PC-3 (cell line): ENCODE results near the gene ATXN10. TPM values are rescaled to one million over a fixed set of nuclear protein-coding genes. Genes with fewer than 3 reads are reported as not detected.
A peak's percentile ranks its signal among the peaks of the same experiment; 100 is the strongest.
"Not testable (repeated sequence)": the region's sequence is repeated elsewhere in the genome, so short reads cannot be mapped to it uniquely, and the experiment has no call there.

ENCODE experiments used
- ATAC-seq: fragments of 200-7000 bp; cut with Tn5 transposase; 2 replicates; pipeline ENCODE4 v1.9.1; 2020; ENCODE audit warnings: mild to moderate bottlenecking, moderate library complexity
- BruUV-seq: library from RNA; stranded (reverse); fragments of 400-500 nt; replicated peaks from 2 replicates; lab custom pipeline; 2021; lab: Mats Ljungman, UMichigan
- CTCF ChIA-PET: fragments of 300-600 bp; sonication (Branson Sonifier 250); formaldehyde crosslinking; loops from one replicate; lab custom pipeline; 2022; ENCODE audit warnings: antibody characterized with exemption; lab: Charles Lee
- POLR2A ChIA-PET: fragments of 300-600 bp; sonication (Branson Sonifier 250); formaldehyde crosslinking; loops from one replicate; lab custom pipeline; 2022; ENCODE audit warnings: antibody characterized with exemption; ENCODE audit not compliant: unreplicated experiment; lab: Charles Lee
- DNase-seq: peaks from one replicate; pipeline ENCODE4 v3.0.0-alpha.2; 2015
- H2AFZ ChIP-seq: fragments of 300-600 bp; sonication (generic); 2 replicates; pipeline ENCODE4 v1.6.0; 2016; ENCODE audit warnings: antibody characterized with exemption, low read length
- H3F3A ChIP-seq: fragments of 300-600 bp; sonication (generic); one replicate; pipeline ENCODE4 v1.6.0; 2017; ENCODE audit warnings: antibody characterized with exemption, low read length, control low read depth, mild to moderate bottlenecking; ENCODE audit not compliant: unreplicated experiment
- H3K27ac ChIP-seq: fragments of 300-600 bp; sonication (generic); 2 replicates; pipeline ENCODE4 v1.5.1; 2016; ENCODE audit warnings: mild to moderate bottlenecking, low read length
- H3K27me3 ChIP-seq: fragments of 300-600 bp; sonication (generic); 2 replicates; pipeline ENCODE4 v1.6.1; 2016; ENCODE audit warnings: low read length, mixed read lengths
- H3K36me3 ChIP-seq: fragments of 300-600 bp; sonication (generic); 2 replicates; pipeline ENCODE4 v1.6.1; 2016; ENCODE audit warnings: low read depth, mixed run types, low read length, mixed read lengths
- H3K4me1 ChIP-seq: fragments of 300-600 bp; sonication (generic); 2 replicates; pipeline ENCODE4 v1.5.1; 2016; ENCODE audit warnings: low read length; ENCODE audit not compliant: insufficient read depth
- H3K4me2 ChIP-seq: fragments of 300-600 bp; sonication (generic); 2 replicates; pipeline ENCODE4 v1.6.0; 2016; ENCODE audit warnings: low read length
- H3K4me3 ChIP-seq: fragments of 300-600 bp; sonication (generic); 2 replicates; pipeline ENCODE4 v1.5.1; 2016; ENCODE audit warnings: mild to moderate bottlenecking, low read length, mixed read lengths
- H3K79me2 ChIP-seq: fragments of 300-600 bp; sonication (generic); 2 replicates; pipeline ENCODE4 v1.6.1; 2017; ENCODE audit warnings: low read length, mixed read lengths
- H3K9ac ChIP-seq: fragments of 300-600 bp; sonication (generic); 2 replicates; pipeline ENCODE4 v1.6.0; 2016; ENCODE audit warnings: mild to moderate bottlenecking, low read length
- H3K9me2 ChIP-seq: fragments of 300-600 bp; sonication (generic); replicated peaks from 2 replicates; pipeline ENCODE4 v1.6.1; 2016; ENCODE audit warnings: mixed run types, low read length, mixed read lengths
- H3K9me3 ChIP-seq: fragments of 300-600 bp; sonication (generic); 2 replicates; pipeline ENCODE4 v1.6.1; 2016; ENCODE audit warnings: low read length, mixed read lengths
- H4K20me1 ChIP-seq: fragments of 300-600 bp; sonication (generic); 2 replicates; pipeline ENCODE4 v1.6.1; 2016; ENCODE audit warnings: low read length, mixed read lengths
- CTCF ChIP-seq: fragments of 300-600 bp; sonication (generic); conservative IDR thresholded peaks from 2 replicates; pipeline ENCODE4 v1.5.1; 2017; ENCODE audit warnings: antibody characterized with exemption, low read depth, mild to moderate bottlenecking, low read length
- EZH2 ChIP-seq: fragments of 300-600 bp; sonication (generic); IDR thresholded peaks from one replicate; pipeline ENCODE4 v1.6.1; 2017; ENCODE audit warnings: antibody characterized with exemption, mild to moderate bottlenecking, low read length; ENCODE audit not compliant: unreplicated experiment
- EZH2phosphoT487 ChIP-seq: fragments of 300-600 bp; sonication (generic); IDR thresholded peaks from 2 replicates; pipeline ENCODE4 v1.6.1; 2018; ENCODE audit warnings: mild to moderate bottlenecking, antibody characterized with exemption, low read length, borderline replicate concordance
- intact Hi-C: fragments of 100-400 bp; cut with micrococcal nuclease; formaldehyde crosslinking; loops from 2 replicates; pipeline ENCODE4 v1.9.0; 2023
- total RNA-seq: library from RNA; depleted of rRNA; stranded (reverse); fragments of >200 nt; gene quantifications from 2 replicates; pipeline ENCODE4 v1.2.3, GENCODE V29; 2014

The ATXN10 gene
- total RNA-seq, 1 experiment from 2014 or later, result 40.6 TPM

GRCh38 chr22:45682064-45682463 lies 10.4 kb downstream of the ATXN10 start:
- no peak for ATAC-seq
- peak; percentile 49 for DNase-seq
- BruUV-seq, result no TSS peak
- Histone ChIP-seq H3K4me2 (peak overlapping the region; percentile 76), H3K9me3 (no peaks in the 10 kb centered on the region), H4K20me1 (no peaks in the 10 kb centered on the region), H3K9ac (peak overlapping the region; percentile 74), H3K4me1 (peaks cover 87% of the 10 kb centered on the region), H3K9me2 (no peaks in the 10 kb centered on the region), H3F3A (peaks cover 14% of the 10 kb centered on the region), H3K79me2 (peaks cover 87% of the 10 kb centered on the region), H3K27me3 (no peaks in the 10 kb centered on the region), H3K4me3 (peak overlapping the region; percentile 42), H3K36me3 (no peaks in the 10 kb centered on the region), H2AFZ (no peak overlapping the region), H3K27ac (peak overlapping the region; percentile 98)
- intact Hi-C loops, result loop anchor here (10.0 kb wide), 1 partner anchor 123 kb away; no protein-coding TSS in a partner anchor
- TF ChIP-seq CTCF, result no peak
- TF ChIP-seq EZH2, result no peak
- no peak for TF ChIP-seq EZH2phosphoT487
- CTCF ChIA-PET, result no interaction called here
- POLR2A ChIA-PET, result interaction anchor here (0.7 kb wide), 1 partner anchor 11 kb away, joined by 7 read pairs; no protein-coding TSS in a partner anchor

GRCh38 chr22:45682773-45683172 lies 11.1 kb downstream of the ATXN10 start:
- ATAC-seq, H3K9me2 ChIP-seq, H3K9me3 ChIP-seq, DNase-seq, H4K20me1 ChIP-seq, POLR2A ChIA-PET, H3K4me3 ChIP-seq, H3K4me2 ChIP-seq, H3K27me3 ChIP-seq, BruUV-seq, H3K9ac ChIP-seq, H2AFZ ChIP-seq, H3K36me3 ChIP-seq, CTCF ChIA-PET: not testable (repeated sequence)
- H3K79me2 ChIP-seq, result peaks cover 87% of the 10 kb centered on the region
- intact Hi-C loops, result loop anchor here (10.0 kb wide), 1 partner anchor 122 kb away; no protein-coding TSS in a partner anchor
- peaks cover 14% of the 10 kb centered on the region for H3F3A ChIP-seq
- H3K27ac ChIP-seq, result peak overlapping the region; percentile 98
- H3K4me1 ChIP-seq, result peaks cover 87% of the 10 kb centered on the region

GRCh38 chr22:45683248-45683647 lies 11.6 kb downstream of the ATXN10 start:
- Histone ChIP-seq H3K79me2 (peaks cover 87% of the 10 kb centered on the region), H3K4me2 (no peak overlapping the region), H3K9ac (no peak overlapping the region), H3K9me3 (no peaks in the 10 kb centered on the region), H3K9me2 (no peaks in the 10 kb centered on the region), H3K4me3 (no peak overlapping the region), H4K20me1 (no peaks in the 10 kb centered on the region), H3K4me1 (peaks cover 87% of the 10 kb centered on the region), H3K27me3 (no peaks in the 10 kb centered on the region), H2AFZ (no peak overlapping the region), H3K27ac (no peak overlapping the region), H3F3A (peaks cover 9% of the 10 kb centered on the region), H3K36me3 (no peaks in the 10 kb centered on the region)
- ChIA-PET CTCF (no interaction called here), POLR2A (no interaction called here)
- BruUV-seq, result no TSS peak
- no peak for DNase-seq
- TF ChIP-seq CTCF (no peak), EZH2 (no peak), EZH2phosphoT487 (no peak)
- no peak for ATAC-seq
- intact Hi-C loops, result loop anchor here (10.0 kb wide), 1 partner anchor 122 kb away; no protein-coding TSS in a partner anchor
